Keratinocyte (primary cell): ENCODE data around the gene SSH2. TPM values are rescaled to one million over a fixed set of nuclear protein-coding genes. Genes with fewer than 3 reads are reported as not detected.

ENCODE experiments used
- DNase-seq: peaks from one replicate; pipeline ENCODE4 v3.0.0-alpha.2; 2011; ENCODE audit warnings: low read depth, missing footprints, low spot score
- FAIRE-seq: peaks from 2 replicates; lab custom pipeline; 2011; peaks lifted over from hg19 to GRCh38; lab: Jason Lieb, UNC
- H2AFZ ChIP-seq: 2 replicates; pipeline ENCODE4 v1.6.0; 2012; ENCODE audit warnings: low read length, control low read depth, inconsistent platforms; ENCODE audit not compliant: control insufficient read depth
- H3K27ac ChIP-seq: 2 replicates; pipeline ENCODE4 v1.5.1; 2011; ENCODE audit warnings: low read length; ENCODE audit not compliant: control insufficient read depth, insufficient read depth
- H3K27me3 ChIP-seq: 3 replicates; pipeline ENCODE4 v1.6.0; 2011; ENCODE audit warnings: low read length; ENCODE audit not compliant: control insufficient read depth, insufficient read depth; ENCODE audit errors: extremely low read depth
- H3K36me3 ChIP-seq, 2 experiments: 2 replicates in 1 of 2; 3 replicates in 1 of 2; pipeline ENCODE4 v1.5.1; 2011; ENCODE audit warnings: low read length in 2 of 2, mild to moderate bottlenecking in 1 of 2; ENCODE audit not compliant: control insufficient read depth in 2 of 2, insufficient read depth in 2 of 2; ENCODE audit errors: extremely low read depth in 1 of 2
- H3K4me1 ChIP-seq: 3 replicates; pipeline ENCODE4 v1.5.1; 2011; ENCODE audit warnings: low read length; ENCODE audit not compliant: control insufficient read depth, insufficient read depth; ENCODE audit errors: extremely low read depth
- H3K4me2 ChIP-seq: 3 replicates; pipeline ENCODE4 v1.6.0; 2011; ENCODE audit warnings: low read depth, low read length; ENCODE audit not compliant: control insufficient read depth, insufficient read depth; ENCODE audit errors: extremely low read depth
- H3K4me3 ChIP-seq, 3 experiments: fragments of 200-600 bp in 1 of 3; sonication (generic) in 1 of 3; 2 replicates in 2 of 3; 3 replicates in 1 of 3; pipeline ENCODE4 v1.5.1; 2011 to 2016; ENCODE audit warnings: low read length in 3 of 3, mild to moderate bottlenecking in 3 of 3, control low read depth in 2 of 3, inconsistent platforms in 1 of 3, low read depth in 1 of 3, mixed read lengths in 1 of 3, mixed run types in 1 of 3, moderate library complexity in 1 of 3; ENCODE audit not compliant: control insufficient read depth in 2 of 3, insufficient read depth in 2 of 3; ENCODE audit errors: extremely low read depth in 1 of 3
- H3K79me2 ChIP-seq: 2 replicates; pipeline ENCODE4 v1.6.0; 2012; ENCODE audit warnings: low read length; ENCODE audit not compliant: control insufficient read depth, insufficient read depth
- H3K9ac ChIP-seq: 3 replicates; pipeline ENCODE4 v1.6.0; 2011; ENCODE audit warnings: low read length; ENCODE audit not compliant: control insufficient read depth, insufficient read depth; ENCODE audit errors: extremely low read depth
- H3K9me1 ChIP-seq: 3 replicates; pipeline ENCODE4 v1.6.0; 2011; ENCODE audit warnings: low read length; ENCODE audit not compliant: control insufficient read depth, insufficient read depth; ENCODE audit errors: extremely low read depth
- H3K9me3 ChIP-seq: 2 replicates; pipeline ENCODE4 v1.5.1; 2012; ENCODE audit warnings: low read depth, low read length; ENCODE audit not compliant: control insufficient read depth
- H4K20me1 ChIP-seq: 3 replicates; pipeline ENCODE4 v1.6.0; 2011; ENCODE audit warnings: low read length; ENCODE audit not compliant: control insufficient read depth, insufficient read depth; ENCODE audit errors: extremely low read depth
- EZH2 ChIP-seq: IDR thresholded peaks from one replicate; pipeline ENCODE4 v1.6.1; 2012; ENCODE audit warnings: inconsistent platforms, mild to moderate bottlenecking, low read length, moderate library complexity
- dilution Hi-C: fragments of 300-500 bp; cut with MboI; formaldehyde crosslinking; loops from one replicate; pipeline ENCODE4 v1.7.0; 2020; ENCODE audit warnings: low sequenced_read_pairs; ENCODE audit not compliant: extremely low pct_ligation_motif_present
- polyA plus RNA-seq, 5 experiments: library from polyadenylated mRNA; depleted of rRNA in 3 of 5; stranded (reverse) in 3 of 5; stranded (forward) in 1 of 5; unstranded in 1 of 5; fragments of >200 nt; gene quantifications; 1 replicate in 1 of 5; 2 replicates in 3 of 5; 3 replicates in 1 of 5; pipeline versions ENCODE4 v1.2.1 to v1.2.3, GENCODE V29; 2011 to 2012; ENCODE audit warnings: missing spikeins in 2 of 5, low read depth in 1 of 5, low replicate concordance in 1 of 5
- TF ChIP-seq, protein P1 (sequence below), 3 experiments: IDR thresholded peaks in 1 of 3; conservative IDR thresholded peaks in 1 of 3; optimal IDR thresholded peaks in 1 of 3; 2 replicates in 2 of 3; 3 replicates in 1 of 3; pipeline versions ENCODE3 to v1.5.1; 2011; ENCODE audit warnings: low read length in 3 of 3, mild to moderate bottlenecking in 3 of 3, moderate library complexity in 2 of 3, control low read depth in 1 of 3, inconsistent platforms in 1 of 3; ENCODE audit not compliant: insufficient read depth in 2 of 3; ENCODE audit errors: extremely low read depth in 1 of 3

The SSH2 gene
- polyA plus RNA-seq, 1 donor (not counting 4 experiments of a cell fraction or from before 2014, with no cell fraction given): 13.9 TPM

DNA sequence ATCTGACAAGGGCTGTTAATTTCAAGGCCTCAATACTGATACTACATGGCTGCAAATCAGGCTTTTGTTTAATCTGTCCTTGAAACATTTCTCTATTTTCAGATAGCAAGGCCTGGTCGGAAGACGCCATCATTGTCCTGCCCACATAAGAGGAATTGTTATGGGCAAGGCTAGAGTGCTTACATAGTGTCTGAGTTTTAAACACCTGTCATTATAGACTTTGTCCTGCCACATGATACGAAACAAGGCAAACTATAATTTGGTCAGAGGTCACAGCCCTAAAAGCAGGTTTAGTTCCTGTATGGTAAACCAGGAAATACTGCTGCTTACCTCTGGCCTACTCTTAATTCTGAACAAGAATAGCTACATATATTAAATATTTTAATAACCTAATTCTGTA, 104.4 kb downstream of the SSH2 start:
- Histone ChIP-seq H3K4me3 (no peak overlapping the region), H3K27me3 (no peaks in the 10 kb centered on the region), H3K4me1 (no peaks in the 10 kb centered on the region), H2AFZ (no peak overlapping the region), H3K9me1 (no peaks in the 10 kb centered on the region), H3K27ac (no peak overlapping the region), H3K36me3 (peaks cover 0 to 2% of the 10 kb centered on the region in 2 experiments), H3K79me2 (no peaks in the 10 kb centered on the region), H4K20me1 (no peaks in the 10 kb centered on the region), H3K9me3 (no peaks in the 10 kb centered on the region), H3K9ac (no peak overlapping the region), H3K4me2 (no peak overlapping the region)
- peak; percentile 20 for FAIRE-seq
- no peak for DNase-seq
- TF ChIP-seq EZH2: no peak
- TF ChIP-seq, protein P1, sequence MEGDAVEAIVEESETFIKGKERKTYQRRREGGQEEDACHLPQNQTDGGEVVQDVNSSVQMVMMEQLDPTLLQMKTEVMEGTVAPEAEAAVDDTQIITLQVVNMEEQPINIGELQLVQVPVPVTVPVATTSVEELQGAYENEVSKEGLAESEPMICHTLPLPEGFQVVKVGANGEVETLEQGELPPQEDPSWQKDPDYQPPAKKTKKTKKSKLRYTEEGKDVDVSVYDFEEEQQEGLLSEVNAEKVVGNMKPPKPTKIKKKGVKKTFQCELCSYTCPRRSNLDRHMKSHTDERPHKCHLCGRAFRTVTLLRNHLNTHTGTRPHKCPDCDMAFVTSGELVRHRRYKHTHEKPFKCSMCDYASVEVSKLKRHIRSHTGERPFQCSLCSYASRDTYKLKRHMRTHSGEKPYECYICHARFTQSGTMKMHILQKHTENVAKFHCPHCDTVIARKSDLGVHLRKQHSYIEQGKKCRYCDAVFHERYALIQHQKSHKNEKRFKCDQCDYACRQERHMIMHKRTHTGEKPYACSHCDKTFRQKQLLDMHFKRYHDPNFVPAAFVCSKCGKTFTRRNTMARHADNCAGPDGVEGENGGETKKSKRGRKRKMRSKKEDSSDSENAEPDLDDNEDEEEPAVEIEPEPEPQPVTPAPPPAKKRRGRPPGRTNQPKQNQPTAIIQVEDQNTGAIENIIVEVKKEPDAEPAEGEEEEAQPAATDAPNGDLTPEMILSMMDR (optimal IDR thresholded peaks at IDR 0.05 in 1 of 3, IDR thresholded peaks at IDR 0.05 in 1 of 3, conservative IDR thresholded peaks at IDR 0.05 in 1 of 3; ENCODE audit: extremely low read depth in 1 of 3, insufficient read depth in 2 of 3, low read length in 3 of 3): no peak
- dilution Hi-C loops: no loop called here

GRCh38 chr17:29821897-29822296, 108.1 kb downstream of the SSH2 start:
- Histone ChIP-seq H3K36me3 (peaks cover 0 to 2% of the 10 kb centered on the region in 2 experiments), H3K9me3 (no peaks in the 10 kb centered on the region), H3K27me3 (no peaks in the 10 kb centered on the region), H3K4me1 (no peaks in the 10 kb centered on the region), H3K4me2 (no peak overlapping the region), H3K9ac (no peak overlapping the region), H3K27ac (no peak overlapping the region), H3K79me2 (no peaks in the 10 kb centered on the region), H3K9me1 (no peaks in the 10 kb centered on the region), H2AFZ (no peak overlapping the region), H3K4me3 (no peak overlapping the region), H4K20me1 (no peaks in the 10 kb centered on the region)
- TF ChIP-seq, protein P1 (optimal IDR thresholded peaks at IDR 0.05 in 1 of 3, IDR thresholded peaks at IDR 0.05 in 1 of 3, conservative IDR thresholded peaks at IDR 0.05 in 1 of 3; ENCODE audit: extremely low read depth in 1 of 3, insufficient read depth in 2 of 3, low read length in 3 of 3): no peak
- dilution Hi-C loops: no loop called here
- DNase-seq (no peak), FAIRE-seq (no peak)
